ENCODE results near the gene NPAS3.

Gene NPAS3

DNA sequence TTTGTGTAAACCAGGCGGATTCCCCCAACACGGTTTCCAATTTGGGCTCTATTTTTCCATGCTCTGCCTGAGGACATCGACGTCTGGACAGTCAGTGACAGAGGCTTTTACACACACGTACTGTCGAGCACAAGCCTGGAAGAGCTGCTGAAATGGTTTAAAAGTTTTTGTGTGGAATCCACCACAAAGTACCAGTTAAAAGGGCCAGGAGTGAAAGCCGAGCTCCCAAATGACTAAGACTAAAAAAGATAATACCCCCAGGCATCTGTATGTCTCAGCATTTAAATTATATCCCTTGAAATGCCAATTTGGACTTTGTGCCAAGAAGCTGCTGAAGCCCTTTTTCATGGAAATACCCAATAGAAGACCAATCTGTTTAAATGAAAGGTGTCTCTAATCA is 839.0 kb downstream of the NPAS3 start:
- no peaks in the 10 kb centered on the region for H3K79me2 ChIP-seq (ENCODE audit: low read length)
- H3K36me3 ChIP-seq (replicated peaks; ENCODE audit: insufficient read depth, low read length), result no peaks in the 10 kb centered on the region
- H3K4me1 ChIP-seq (ENCODE audit: low read length), result no peaks in the 10 kb centered on the region
- H3K4me2 ChIP-seq (ENCODE audit: low read depth, low read length), result no peak overlapping the region
- no peak overlapping the region for H3K27ac ChIP-seq (ENCODE audit: low read length)
- H3K9me3 ChIP-seq (replicated peaks; ENCODE audit: insufficient read depth, low read length), result no peaks in the 10 kb centered on the region
- no peak overlapping the region for H3K4me3 ChIP-seq (ENCODE audit: low read length)
- no peaks in the 10 kb centered on the region for H3F3A ChIP-seq (ENCODE audit: insufficient read depth, low read length)
- H3K9ac ChIP-seq (ENCODE audit: low read length), result no peak overlapping the region
- DNase-seq, result no peak
- H3K9me2 ChIP-seq (replicated peaks; ENCODE audit: insufficient read depth, low read length), result no peaks in the 10 kb centered on the region
- H4K20me1 ChIP-seq (ENCODE audit: insufficient read depth, low read length), result no peaks in the 10 kb centered on the region
- no peaks in the 10 kb centered on the region for H3K27me3 ChIP-seq (replicated peaks; ENCODE audit: insufficient read depth, low read length)
- H2AFZ ChIP-seq (ENCODE audit: low read length), result no peak overlapping the region
- TF ChIP-seq CTCF (IDR thresholded peaks at IDR 0.05; ENCODE audit: low read length), result no peak
- no peak for TF ChIP-seq EZH2phosphoT487 (IDR thresholded peaks at IDR 0.05; ENCODE audit: low read length)
- no peak for TF ChIP-seq EZH2 (optimal IDR thresholded peaks at IDR 0.05; ENCODE audit: low read depth, low read length)

- no peak for DNase-seq
- Histone ChIP-seq H3K9ac (ENCODE audit: low read length) (no peak overlapping the region), H3K79me2 (ENCODE audit: low read length) (no peaks in the 10 kb centered on the region), H3K27ac (ENCODE audit: low read length) (no peak overlapping the region), H3K9me2 (replicated peaks; ENCODE audit: insufficient read depth, low read length) (no peaks in the 10 kb centered on the region), H3F3A (ENCODE audit: insufficient read depth, low read length) (no peaks in the 10 kb centered on the region), H3K36me3 (replicated peaks; ENCODE audit: insufficient read depth, low read length) (no peaks in the 10 kb centered on the region), H3K4me3 (ENCODE audit: low read length) (no peak overlapping the region), H4K20me1 (ENCODE audit: insufficient read depth, low read length) (no peaks in the 10 kb centered on the region), H3K4me2 (ENCODE audit: low read depth, low read length) (no peak overlapping the region), H2AFZ (ENCODE audit: low read length) (no peak overlapping the region), H3K27me3 (replicated peaks; ENCODE audit: insufficient read depth, low read length) (no peaks in the 10 kb centered on the region), H3K9me3 (replicated peaks; ENCODE audit: insufficient read depth, low read length) (no peaks in the 10 kb centered on the region), H3K4me1 (ENCODE audit: low read length) (no peaks in the 10 kb centered on the region)
- TF ChIP-seq EZH2phosphoT487 (IDR thresholded peaks at IDR 0.05; ENCODE audit: low read length) (no peak), CTCF (IDR thresholded peaks at IDR 0.05; ENCODE audit: low read length) (no peak), EZH2 (optimal IDR thresholded peaks at IDR 0.05; ENCODE audit: low read depth, low read length) (no peak)
Observed at GRCh38 chr14:33780035-33780434, 841.4 kb downstream of the NPAS3 start.

DNA sequence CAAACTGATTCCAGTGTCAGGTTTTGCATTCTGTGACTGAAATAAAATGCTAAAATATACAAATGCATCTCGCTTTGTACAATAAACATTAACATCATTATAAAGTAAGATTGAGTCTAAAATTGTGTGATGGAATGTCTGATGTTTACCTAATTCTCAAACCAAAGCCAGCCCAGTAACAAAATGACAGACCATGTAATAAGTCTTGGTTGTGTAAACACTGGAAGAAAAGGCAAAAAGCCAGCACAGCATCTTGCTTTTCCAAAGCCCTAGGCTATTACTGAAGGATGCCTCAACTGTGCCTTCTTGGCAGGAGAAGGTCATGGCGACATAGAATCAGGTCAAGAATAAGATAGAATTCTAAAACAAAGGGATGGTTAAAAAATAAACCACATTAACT is 842.6 kb downstream of the NPAS3 start:
- no peak overlapping the region for H2AFZ ChIP-seq (ENCODE audit: low read length)
- no peaks in the 10 kb centered on the region for H3K4me1 ChIP-seq (ENCODE audit: low read length)
- no peaks in the 10 kb centered on the region for H4K20me1 ChIP-seq (ENCODE audit: insufficient read depth, low read length)
- no peak overlapping the region for H3K4me3 ChIP-seq (ENCODE audit: low read length)
- no peaks in the 10 kb centered on the region for H3K27me3 ChIP-seq (replicated peaks; ENCODE audit: insufficient read depth, low read length)
- H3K9me3 ChIP-seq (replicated peaks; ENCODE audit: insufficient read depth, low read length), result no peaks in the 10 kb centered on the region
- DNase-seq, result no peak
- no peaks in the 10 kb centered on the region for H3K9me2 ChIP-seq (replicated peaks; ENCODE audit: insufficient read depth, low read length)
- H3K4me2 ChIP-seq (ENCODE audit: low read depth, low read length), result no peak overlapping the region
- no peak for TF ChIP-seq EZH2phosphoT487 (IDR thresholded peaks at IDR 0.05; ENCODE audit: low read length)
- no peak for TF ChIP-seq CTCF (IDR thresholded peaks at IDR 0.05; ENCODE audit: low read length)
- no peak for TF ChIP-seq EZH2 (optimal IDR thresholded peaks at IDR 0.05; ENCODE audit: low read depth, low read length)
- no peaks in the 10 kb centered on the region for H3F3A ChIP-seq (ENCODE audit: insufficient read depth, low read length)
- no peak overlapping the region for H3K9ac ChIP-seq (ENCODE audit: low read length)
- no peaks in the 10 kb centered on the region for H3K36me3 ChIP-seq (replicated peaks; ENCODE audit: insufficient read depth, low read length)
- H3K79me2 ChIP-seq (ENCODE audit: low read length), result no peaks in the 10 kb centered on the region
- H3K27ac ChIP-seq (ENCODE audit: low read length), result no peak overlapping the region
